HPDE6-E6E7 (cell line): ENCODE measurements around the gene NUP88.

Source experiments
- DNase-seq: peaks from one replicate; pipeline ENCODE4 v3.0.0; 2011; ENCODE audit warnings: missing footprints; ENCODE audit errors: extremely low spot score

The NUP88 gene

DNA sequence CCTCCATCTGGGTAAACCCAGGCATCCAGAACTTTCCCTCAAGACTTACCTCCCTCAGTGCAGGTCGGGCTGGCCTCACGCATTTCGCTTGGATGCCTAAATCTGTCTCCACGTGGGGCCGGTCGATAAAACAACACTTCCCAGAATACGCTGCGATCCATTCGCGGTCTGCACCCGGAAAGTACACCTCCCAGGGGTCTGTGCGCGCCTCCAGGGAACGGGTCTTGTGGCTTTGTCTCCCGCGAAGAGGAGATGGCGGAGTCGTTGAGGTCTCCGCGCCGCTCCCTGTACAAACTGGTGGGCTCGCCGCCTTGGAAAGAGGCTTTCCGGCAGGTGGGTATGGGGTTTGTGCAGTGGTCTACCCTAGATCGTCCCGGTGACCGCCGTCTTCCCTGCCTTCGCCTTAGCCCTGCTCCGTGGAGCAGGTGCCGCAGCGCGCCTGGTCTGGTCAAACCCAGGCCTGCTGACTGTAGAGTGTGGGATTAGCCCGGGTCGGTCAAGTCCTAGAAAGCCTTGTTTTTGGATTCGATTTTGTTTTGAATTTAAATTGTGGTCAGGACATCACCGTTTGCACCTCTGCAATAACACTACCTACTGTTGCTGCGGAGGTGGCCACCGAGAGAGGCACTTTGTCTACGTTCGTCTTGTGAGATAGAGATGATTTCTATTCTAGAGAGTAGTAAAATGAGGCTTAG is 644 bp upstream of the NUP88 start, which contains the start of gene RPAIN:
Gene RPAIN (plus strand): TSS at position 224 of the 695 bp plus-strand sequence. CDS start 29 bp downstream, at position 253.
- DNase-seq = peak; percentile 75

DNA sequence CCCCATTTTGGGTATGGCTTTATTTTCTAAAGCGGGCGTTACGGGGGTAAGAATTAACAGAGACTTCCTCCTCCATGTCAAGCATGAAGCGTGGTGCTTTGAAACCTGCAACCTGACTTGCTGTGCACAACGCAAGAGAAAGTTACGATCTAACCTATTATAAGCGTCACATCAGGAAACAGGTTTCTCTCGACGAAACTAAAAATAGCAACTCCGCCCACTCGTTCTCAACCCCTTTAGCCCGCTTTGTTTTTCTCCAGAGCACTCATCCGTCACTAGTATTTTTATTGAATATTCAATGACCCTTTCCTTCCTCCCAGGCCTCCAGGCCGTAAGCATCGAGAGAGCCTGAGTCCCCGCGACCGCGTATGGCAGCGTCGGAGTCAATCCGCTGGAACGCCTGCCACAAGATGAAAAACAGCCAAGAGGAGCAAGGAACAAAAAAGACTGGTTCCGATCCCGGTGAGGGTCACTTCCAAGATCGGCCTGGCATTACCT is 555 bp downstream of the NUP88 start:
- DNase-seq = peak; percentile 20

DNA sequence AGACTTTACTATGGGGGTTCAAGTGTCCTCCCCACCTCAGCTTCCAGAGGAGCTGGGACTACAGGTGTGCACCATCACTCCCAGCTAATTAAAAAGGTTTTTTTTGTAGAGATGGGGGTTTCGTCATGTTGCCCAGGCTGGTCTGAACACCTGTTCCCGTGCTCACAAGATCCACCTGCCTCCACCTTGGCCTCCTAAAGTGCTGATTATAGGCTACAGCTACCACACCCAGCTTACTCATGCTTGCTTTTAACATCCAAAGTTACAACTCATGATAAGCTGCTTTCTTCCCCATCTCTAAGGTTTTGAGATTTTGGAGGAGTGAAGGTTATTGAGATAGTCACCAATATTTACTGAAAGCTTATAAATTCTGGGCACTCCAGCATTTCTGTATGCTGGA is 2.6 kb downstream of the NUP88 start:
- no peak for DNase-seq

DNA sequence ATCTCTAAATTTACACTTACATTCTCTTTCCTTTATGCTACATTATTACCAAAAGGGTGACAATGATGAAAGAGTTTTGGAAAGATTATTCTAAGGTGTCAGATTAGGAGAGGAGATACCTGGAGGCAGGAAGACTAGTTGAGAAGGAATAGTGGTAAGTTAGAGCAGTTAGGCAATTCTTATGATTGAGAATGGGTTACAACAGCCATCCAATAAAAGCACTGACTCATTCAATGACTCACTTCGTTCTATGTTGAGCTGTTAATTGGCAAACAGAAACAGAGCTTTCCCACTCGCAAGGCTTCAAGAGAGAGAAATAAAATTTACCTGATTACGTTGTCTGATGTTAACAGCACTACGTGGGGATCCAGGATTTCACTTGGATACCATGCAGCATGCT is 5.8 kb downstream of the NUP88 start:
- DNase-seq = peak; percentile 66

DNA sequence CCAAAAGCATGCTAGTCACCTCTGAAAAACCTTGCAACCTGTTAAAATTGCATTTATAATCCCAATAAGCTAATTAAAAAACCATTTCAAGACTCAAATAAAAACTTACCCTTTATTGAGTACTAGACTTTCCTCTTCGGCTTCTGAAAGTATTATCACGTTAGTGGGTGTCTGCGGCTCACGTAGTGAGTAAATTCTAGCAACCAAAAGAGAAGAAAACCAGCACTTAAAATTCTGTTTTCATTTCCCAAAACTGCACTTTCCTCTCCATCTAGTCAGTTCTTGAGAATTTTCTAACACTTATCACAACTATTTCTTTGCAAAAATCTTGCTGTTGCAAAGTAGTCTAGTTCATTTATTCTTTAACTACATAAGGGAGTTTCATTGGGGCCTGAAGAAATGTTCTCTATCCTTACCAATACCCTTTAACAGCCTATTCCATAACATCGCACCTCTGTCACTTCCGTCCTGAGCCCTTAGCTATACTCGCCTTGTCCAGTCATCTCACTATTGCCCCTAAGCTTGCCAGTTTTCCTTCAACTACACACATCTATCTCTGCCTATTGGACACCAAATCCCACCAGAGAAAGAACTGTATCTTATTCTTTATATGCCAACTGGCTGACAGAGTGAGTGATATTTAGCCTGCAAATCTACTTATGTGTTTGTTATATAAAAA is 8.7 kb downstream of the NUP88 start:
- DNase-seq = no peak

DNA sequence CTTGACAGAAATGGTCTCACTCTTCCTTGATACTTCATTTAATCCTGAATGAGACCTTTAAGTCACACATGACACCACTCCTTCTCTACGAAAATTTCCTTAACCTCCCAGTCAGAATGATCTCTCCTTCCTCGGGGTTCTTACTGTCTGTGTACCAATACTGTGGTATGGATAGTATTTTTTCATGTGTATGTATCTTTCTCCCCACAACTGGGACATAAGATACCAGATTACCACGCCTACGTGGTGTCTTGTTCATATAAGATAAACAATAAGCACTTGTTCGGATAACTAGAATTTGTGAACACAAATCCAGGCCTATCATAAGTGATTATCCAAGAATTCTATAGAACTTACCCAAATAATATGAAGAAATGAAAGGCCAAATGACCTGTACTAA is 11.3 kb downstream of the NUP88 start:
- DNase-seq = no peak

DNA sequence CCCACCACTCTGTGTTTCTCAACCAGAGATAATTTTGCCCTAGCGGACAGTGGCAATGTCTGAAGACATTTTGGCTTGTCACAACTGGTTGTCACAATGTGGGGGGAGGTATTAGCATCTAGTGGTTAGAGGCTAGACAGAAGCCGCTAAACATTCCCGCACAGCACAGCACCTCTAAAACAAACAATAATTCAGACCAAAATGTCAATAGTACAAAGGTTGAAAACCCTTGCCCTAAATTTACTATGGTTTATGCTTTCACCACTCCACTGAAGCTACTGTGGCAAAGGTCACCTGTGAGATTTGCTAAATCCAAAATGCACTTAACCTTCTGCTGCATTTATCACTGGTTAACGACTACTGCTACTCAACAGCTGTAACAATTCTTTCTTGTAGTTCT is 14.1 kb downstream of the NUP88 start:
- DNase-seq = no peak

DNA sequence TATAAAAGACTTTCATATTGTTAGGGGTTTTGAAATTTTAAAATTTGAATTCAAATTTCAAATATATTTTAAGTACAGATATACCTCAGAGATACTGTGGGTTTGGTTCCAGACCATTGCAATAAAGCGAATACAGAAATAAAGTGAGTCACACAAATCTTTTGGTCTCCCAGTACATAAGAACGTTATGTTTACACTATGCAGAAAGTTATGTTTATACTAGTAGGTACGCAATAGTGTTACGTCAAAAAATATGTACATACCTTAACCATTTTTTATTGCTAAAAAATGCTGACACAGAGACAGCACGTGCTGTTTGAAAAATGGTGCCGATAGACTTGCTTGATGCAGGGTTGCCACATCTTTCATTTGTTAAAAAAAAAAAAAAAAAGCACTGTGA is 19.7 kb downstream of the NUP88 start:
- DNase-seq = no peak

DNA sequence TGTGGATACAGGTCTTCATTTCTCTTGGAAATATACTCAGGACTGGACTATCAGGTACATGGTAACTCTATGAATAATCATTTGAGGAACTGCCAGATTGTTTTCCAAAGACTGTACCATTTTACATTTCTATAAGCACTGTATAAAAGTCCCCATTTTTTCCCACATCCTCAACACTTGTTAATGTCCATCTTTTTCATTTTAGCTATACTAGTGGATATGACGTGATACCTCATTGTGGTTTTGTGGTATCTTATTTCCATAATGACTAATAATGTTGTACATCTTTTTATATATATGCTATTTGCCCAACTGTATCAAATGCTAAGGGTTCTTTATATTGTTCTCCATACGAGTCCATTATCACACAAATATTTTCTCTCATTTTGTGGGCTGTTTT is 22.9 kb downstream of the NUP88 start:
- no peak for DNase-seq

DNA sequence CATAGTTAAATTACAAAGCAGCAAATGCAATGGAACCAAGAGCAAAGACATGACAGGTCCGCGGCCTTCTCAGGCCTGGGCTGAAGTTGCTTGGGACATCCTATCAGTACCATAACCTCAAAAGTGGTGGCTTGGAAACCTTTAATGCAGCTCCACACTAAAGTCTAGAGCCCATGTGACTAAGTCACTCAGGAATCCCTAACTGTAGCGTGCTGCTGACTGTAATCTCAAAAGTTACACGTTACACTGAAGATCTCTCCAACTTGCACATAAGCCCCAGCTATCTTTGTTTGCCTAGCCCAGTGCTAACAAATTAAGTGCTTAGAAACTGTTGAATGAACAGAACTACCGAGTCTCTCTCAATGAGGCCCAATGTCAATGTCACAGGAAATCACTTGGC is 27.8 kb downstream of the NUP88 start:
- no peak for DNase-seq

DNA sequence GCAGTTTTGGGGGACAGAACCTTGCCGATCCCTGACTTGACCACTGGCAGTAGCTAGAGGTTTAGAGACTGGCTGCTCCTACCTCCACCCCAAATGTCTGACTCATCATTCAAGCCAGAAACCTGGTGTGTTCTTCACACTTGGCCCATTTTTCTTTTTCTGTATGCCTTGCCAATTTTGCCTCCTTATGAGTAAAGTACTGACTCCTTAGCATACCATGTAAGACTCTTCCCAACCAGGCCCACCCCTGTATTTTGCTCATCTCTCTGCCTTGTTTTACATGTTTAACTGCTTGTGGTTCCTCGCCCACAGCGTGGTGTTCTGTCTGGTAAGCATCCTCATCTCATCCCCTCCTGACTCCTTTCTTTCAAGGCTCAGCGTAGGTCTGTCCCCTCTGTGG is 37.9 kb downstream of the NUP88 start:
- DNase-seq = no peak

DNA sequence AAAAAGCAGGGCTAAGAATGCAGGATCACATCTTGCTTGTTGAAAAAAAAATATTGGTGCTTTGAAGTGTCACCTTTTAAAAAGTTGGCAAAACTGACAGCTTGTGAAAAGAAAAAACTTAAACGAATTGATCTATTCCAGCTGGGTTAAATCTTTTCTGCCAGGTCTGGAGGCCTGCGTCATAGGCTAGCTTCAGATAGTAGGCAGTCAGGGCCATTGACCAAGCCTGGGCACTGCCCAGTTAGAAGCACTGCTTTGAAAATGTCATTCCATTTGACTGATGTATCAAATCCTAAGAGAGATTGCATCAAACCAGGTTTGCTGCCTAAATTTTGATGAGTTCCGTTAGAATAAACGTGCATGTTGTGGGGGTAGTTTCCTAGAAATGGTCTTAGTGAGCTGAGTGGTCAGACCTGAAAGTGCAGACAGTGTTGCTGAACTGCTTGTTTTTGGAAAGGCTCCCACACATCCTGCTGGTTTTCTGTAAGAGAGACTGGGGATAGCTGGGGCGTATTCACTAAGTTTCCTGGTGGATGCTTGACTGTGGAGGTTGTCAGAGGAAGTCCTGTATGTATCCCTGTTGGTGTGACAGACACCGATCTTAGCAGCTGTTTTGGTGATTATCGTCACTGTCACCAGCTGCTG is 38.8 kb downstream of the NUP88 start:
- DNase-seq = no peak

DNA sequence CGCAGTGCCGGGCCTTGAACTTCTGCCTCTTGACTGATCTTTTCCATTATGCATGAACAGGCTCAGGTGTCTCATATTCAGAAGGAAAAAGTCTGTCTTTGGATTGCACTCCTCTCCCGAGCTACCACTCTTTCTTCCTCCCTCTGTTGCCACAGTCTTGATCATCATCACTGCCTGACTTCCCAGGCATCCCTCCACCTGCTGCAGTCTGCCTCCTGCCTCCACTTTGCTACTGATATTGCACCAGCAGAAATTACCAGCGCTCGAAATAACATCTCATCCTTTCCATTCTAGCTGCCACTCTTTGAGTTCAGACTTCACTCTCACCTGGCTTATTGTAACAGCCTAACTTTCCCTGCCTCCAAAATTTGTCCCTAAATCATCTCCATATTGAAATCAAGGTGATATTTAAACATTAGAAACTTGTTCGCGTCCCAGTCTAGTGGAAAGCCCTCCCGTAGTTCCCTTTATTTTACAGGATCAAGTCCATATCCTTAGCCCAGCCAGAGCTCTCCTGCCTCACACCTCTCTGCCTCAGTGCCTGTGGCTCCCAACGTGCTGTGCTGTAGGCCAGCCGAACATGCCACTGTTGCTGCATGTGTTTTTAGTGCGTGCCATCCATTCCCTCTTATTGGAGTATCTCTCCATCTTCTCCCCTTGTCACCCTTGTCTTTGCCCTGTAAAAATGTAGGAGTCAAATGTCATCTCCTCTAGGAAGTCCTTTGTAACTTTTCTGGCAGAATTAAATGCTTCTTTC is 39.9 kb downstream of the NUP88 start:
- no peak for DNase-seq

DNA sequence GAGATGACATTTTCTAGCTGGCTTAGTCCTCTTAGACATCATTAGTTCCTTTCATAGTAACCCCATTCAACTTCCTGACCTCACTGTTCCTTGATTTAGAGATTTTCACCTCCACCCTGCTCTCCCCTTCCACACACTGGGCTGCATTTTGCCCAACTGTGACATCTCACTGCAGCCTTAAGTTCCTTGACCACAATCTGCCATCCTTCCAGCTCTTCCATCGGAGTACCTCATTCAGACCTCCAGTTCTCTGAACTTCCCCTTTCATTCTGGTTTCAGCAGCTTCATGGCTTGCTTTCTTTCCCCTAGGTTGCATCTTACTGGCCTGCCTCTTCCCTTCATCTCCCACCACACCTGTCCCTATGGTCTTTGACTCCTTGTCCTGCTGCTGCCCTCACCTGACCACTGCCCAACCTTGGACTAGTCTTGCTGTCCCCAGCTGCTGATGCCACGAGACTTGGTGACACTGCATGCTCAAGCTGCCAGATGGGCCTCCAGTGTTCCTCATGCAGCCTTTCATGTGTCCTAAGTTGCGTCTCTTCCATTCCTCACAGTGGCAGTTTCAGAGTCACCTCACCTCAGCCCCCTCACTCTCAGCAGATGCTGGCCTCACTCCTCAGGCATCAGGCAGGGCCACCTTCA is 40.8 kb downstream of the NUP88 start:
- DNase-seq = no peak

DNA sequence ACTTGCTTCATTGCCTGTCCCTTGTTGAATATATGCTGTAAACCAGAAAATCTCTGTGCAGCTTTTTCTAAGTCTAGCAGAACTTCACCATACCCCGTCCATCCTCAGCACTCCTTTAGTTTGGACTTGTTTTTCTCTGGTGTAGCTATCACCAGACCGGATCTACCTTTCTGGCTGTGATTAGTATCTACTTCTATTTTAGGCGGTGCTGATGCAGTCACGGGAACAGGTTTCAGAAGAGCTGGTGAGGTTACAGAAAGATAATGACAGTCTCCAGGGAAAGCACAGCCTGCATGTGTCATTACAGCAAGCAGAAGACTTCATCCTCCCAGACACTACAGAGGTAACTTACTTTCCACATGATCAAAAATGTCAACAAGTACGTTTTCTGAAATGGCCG is 46.4 kb downstream of the NUP88 start:
- no peak for DNase-seq

DNA sequence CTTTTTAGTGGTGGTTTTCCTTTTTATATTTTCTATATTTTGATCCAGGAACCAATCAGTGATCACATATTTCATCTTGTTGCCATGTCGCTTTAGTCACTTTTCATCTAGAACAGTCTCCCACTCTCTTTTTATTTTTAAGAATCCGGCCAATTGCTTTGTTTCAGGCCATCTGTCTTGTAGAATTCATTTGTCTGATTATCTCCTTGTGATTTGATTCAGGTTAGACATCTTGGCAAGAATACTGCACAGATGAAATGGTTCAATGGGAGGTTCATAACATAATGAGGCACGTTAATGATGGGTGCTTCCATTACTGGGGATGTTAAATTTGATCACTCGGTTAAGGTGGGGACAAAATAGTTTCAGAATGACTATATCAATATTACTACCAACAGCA is 49.1 kb downstream of the NUP88 start:
- no peak for DNase-seq

DNA sequence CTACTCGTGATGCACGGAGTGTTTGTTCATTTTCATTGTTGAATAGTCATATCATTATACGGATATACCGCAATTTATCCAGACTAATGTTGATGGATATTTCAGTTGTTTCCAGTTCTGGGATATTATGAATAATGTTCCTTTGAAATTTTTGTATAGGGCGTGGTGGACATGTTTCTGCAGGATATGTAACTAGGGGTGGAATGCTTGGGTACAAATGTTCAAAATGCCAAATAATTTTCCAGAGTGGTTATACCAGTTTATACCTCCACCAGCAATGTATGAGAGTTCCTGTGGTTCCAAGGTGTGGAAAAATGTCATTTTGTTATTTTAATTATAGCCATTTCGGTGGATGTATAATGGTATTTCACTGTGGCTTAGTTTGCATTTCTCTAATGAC is 53.6 kb downstream of the NUP88 start:
- peak; percentile 21 for DNase-seq

DNA sequence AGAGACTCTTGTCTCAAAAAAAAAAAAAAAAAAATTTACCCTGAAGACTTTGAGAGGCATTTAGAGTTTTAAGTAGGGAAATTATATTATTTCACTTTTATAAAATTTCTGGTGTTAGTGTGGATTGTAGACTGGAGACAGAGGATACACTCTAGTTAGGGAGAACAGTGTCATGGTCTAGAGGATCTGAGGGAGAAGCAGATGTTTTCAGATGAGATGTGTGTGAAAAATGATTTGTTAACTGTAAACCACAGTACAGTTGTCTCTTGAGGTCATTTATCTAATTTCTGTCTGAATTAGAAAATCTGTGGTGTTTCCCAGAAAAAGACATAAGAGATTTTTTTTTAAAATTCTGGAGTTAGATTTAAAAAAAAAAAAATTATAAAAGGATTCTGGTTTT is 54.8 kb downstream of the NUP88 start:
- no peak for DNase-seq

DNA sequence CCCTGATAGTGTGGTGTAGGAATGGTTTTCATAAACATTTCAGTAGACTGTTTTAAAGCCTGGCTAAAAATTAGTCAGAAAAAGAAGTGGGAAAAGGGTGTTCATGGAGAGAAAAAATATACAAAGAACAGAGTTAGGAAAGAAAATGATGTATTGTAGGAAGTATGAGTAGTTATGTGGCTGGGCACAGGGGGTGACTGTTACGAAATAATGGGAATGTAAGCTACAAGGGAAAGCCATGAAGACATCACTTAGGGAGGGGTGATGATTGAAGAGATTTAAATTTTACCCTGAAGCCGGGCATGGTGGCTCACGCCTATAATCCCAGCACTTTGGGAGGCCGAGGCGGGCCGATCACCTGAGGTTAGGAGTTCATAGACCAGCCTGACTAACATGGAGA is 55.3 kb downstream of the NUP88 start:
- no peak for DNase-seq

DNA sequence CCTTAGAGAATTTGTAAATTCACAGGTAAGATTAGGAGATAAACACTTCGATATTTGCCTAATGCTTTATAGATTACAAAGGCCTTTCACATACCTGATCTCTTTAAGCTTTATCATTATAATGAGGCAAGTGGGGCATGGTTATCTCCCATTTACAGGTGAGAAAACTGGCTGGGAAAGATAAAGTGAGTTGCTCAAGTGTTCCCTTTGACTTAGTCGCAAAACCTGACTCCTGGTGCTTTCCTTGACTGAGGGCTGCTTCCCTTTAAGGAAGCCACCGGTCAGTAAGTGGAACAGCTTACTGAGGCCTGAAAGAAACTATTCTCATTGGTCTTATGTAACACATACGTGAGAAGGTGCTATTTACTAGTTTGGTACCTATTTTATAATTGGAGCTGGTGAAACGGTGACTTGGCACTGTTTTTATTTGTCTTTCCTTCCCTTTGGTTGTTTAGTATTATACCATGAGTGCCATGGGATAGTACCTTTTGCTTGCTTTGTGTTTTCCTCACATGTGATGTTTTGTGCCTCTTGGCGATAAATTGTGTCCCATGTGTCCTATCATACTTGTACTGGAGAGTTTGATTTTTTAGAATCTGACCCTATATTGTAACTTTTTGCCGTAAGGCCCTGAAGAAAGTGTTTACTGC is 57.2 kb downstream of the NUP88 start:
- DNase-seq = no peak

DNA sequence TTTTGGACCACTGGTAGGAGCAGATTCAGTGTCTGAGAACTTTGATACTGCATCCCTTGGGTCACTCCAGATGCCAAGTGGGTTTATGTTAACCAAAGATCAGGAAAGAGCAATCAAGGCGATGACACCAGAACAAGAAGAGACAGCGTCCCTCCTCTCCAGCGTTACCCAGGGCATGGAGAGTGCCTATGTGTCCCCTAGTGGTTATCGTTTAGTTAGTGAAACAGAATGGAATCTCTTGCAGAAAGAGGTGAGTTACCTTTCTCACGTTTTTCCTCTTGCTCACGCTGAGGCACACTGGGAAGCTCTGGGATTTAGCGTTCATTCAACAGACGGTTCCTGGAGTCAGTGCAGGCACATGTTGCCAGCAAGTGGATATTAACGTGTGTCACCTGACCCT is 58.0 kb downstream of the NUP88 start:
- no peak for DNase-seq
